ENCODE results near the gene CD74. TPM values are rescaled to one million over a fixed set of nuclear protein-coding genes. Genes with fewer than 3 reads are reported as not detected.
"Not testable (repeated sequence)": the region's sequence is repeated elsewhere in the genome, so short reads cannot be mapped to it uniquely, and the experiment has no call there.

The CD74 gene
- total and polyA plus RNA-seq, 2 of the 8 experiments (the other 6 are each of a cell fraction or from before 2014, with no cell fraction given): 45.9 to 61.0 TPM

GRCh38 chr5:150454027-150454426 lies 41.3 kb upstream of the CD74 start:
- H2BK20ac ChIP-seq (ENCODE audit: low read length); H3K79me1 ChIP-seq (ENCODE audit: low read depth, low read length); H3K4me2 ChIP-seq (ENCODE audit: insufficient read depth in 1 of 2, low read depth in 2 of 2, low read length in 2 of 2); H3K27ac ChIP-seq (ENCODE audit: low read depth, low read length); H2BK120ac ChIP-seq (replicated peaks; ENCODE audit: low read depth, low read length); H3K9ac ChIP-seq (replicated peaks in 1 of 4; ENCODE audit: extremely low read depth in 1 of 4, low read depth in 3 of 4, low read length in 3 of 4); H2AK5ac ChIP-seq (ENCODE audit: low read depth, low read length); H3K27me3 ChIP-seq (replicated peaks in 1 of 4; ENCODE audit: control insufficient read depth in 3 of 4, extremely low read depth in 1 of 4, insufficient read depth in 3 of 4, low read length in 3 of 4); H3K4me1 ChIP-seq (replicated peaks in 1 of 4; ENCODE audit: control insufficient read depth in 3 of 4, insufficient read depth in 4 of 4, low read length in 3 of 4); H3K36me3 ChIP-seq (ENCODE audit: control insufficient read depth in 2 of 4, insufficient read depth in 4 of 4, low read length in 3 of 4); POLR2A ChIA-PET (ENCODE audit: partially characterized antibody); H2AFZ ChIP-seq (ENCODE audit: low read length); H3K4me3 ChIP-seq (ENCODE audit: extremely low read depth in 1 of 4, insufficient read depth in 2 of 4, low read depth in 3 of 4, low read length in 4 of 4); H3K14ac ChIP-seq (ENCODE audit: insufficient read length); H2BK15ac ChIP-seq (ENCODE audit: low read length); H4K91ac ChIP-seq (replicated peaks; ENCODE audit: insufficient read length, low read length); H3K9me3 ChIP-seq (ENCODE audit: insufficient read depth in 2 of 2, low read depth in 1 of 2, low read length in 1 of 2); H2BK5ac ChIP-seq (ENCODE audit: low read depth, low read length); H3K23me2 ChIP-seq (ENCODE audit: low read depth, low read length); H2BK12ac ChIP-seq (ENCODE audit: low read depth, low read length); H3K56ac ChIP-seq (replicated peaks; ENCODE audit: insufficient read length, low read depth, low read length); H4K5ac ChIP-seq (ENCODE audit: insufficient read length, low read depth, low read length); H3K4ac ChIP-seq (replicated peaks; ENCODE audit: insufficient read length, low read depth, low read length); H3K18ac ChIP-seq (ENCODE audit: extremely low read depth, low read length); H3K23ac ChIP-seq (ENCODE audit: insufficient read length); DNase-seq (ENCODE audit: low read depth in 1 of 2, low spot score in 2 of 2); H3K79me2 ChIP-seq (ENCODE audit: control insufficient read depth in 1 of 2, insufficient read depth in 2 of 2, low read length in 2 of 2); H4K20me1 ChIP-seq (replicated peaks in 1 of 2; ENCODE audit: control insufficient read depth in 1 of 2, insufficient read depth in 2 of 2, low read length in 2 of 2); FAIRE-seq: not testable (repeated sequence)
- CTCF ChIA-PET (ENCODE audit: partially characterized antibody): interaction anchor here (1.1 kb wide), 1 partner anchor 31 kb away, joined by 3 read pairs; no protein-coding TSS in a partner anchor
- WGBS, 2 experiments (ENCODE audit: extremely low coverage in 1 of 2, insufficient coverage in 1 of 2, insufficient read length in 1 of 2, insufficient replicate concordance in 2 of 2, low coverage in 1 of 2, low lambda C conversion rate in 2 of 2, missing lambda C conversion rate in 1 of 2): 92% methylated on average over 8 of the region's 8 CpGs; no CpG with 5 or more reads in 1 of the 2 experiments
- peak overlapping the region; percentile 42; the same call in 1 of the 2 replicates for H4K8ac ChIP-seq (ENCODE audit: extremely low read depth, insufficient read depth, low read length)
